GM19238 (cell line): ENCODE measurements around the gene CASTOR1.

Experiments used
- DNase-seq: peaks from one replicate; pipeline ENCODE4 v3.0.0; 2011; ENCODE audit warnings: low spot score; ENCODE audit not compliant: insufficient read length

Gene CASTOR1

DNA sequence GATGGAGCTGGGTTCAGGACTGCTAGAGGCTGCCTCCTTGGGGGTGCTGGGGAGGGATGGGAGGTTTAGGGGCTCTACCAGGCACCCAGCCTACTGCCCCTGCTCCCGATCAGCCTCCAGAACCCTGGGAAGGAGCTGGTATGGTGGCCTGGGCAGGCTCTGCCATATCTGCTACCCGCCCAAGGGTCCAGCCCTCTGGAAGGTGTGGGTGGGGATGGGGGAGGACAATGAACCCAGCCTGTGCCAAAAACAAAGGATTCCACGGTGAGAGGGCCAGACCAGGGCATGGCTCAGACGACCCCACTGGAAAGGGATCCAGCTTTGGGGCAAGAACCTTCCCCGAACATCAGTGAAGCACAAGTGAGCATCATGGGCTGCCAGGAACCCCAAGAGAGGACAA is 3.0 kb downstream of the CASTOR1 start:
- no peak for DNase-seq

DNA sequence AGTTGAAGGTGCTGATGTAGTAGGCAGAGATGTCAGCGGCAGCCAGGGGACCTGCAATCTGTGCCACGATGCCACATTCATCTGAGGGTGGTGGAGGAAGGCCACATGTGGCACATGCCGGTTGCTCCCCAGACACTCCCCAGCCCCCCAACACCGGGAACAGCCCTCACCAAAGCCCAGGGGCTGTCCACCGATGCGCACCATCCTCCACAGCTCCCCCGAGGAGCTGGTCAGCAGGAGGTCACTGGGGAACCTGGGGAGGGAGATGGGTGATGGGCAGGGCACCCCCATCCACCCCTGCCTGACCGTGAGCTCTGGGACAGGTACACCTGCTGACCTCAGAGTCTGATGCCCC is 3.5 kb downstream of the CASTOR1 start:
- no peak for DNase-seq

DNA sequence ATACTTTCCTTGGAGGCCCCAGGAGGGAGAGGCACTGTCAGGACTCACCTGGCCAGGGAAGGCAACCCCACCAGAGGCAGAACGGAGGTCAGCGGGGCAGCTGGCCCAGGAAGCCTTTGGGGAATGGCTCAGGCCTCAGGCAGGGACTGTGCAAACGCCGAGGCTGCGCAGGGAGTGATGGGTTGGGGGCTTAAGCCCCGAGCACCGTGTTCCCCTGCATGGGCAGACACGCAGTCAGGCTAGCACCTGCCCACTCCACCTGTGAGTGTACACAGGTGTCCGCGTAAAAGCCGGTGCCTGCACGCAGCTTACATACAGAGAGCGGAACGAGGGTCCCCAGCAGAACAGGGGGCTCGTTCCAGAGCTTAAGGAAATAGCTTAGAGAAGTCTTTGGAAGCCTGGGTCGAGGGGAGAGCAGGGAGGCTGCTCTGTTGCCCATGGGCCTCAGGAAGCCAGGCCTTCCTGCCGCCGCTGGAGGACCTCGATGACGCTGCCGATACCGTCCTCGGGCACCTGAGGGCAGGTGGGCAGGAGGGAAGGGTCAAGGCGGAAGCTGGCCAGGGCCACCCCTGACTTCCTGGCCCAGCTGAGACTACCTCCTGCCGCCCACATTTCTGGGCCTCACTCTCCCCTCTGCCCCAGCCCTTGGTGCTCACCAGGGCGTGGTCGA is 4.0 kb downstream of the CASTOR1 start:
- DNase-seq, result no peak

DNA sequence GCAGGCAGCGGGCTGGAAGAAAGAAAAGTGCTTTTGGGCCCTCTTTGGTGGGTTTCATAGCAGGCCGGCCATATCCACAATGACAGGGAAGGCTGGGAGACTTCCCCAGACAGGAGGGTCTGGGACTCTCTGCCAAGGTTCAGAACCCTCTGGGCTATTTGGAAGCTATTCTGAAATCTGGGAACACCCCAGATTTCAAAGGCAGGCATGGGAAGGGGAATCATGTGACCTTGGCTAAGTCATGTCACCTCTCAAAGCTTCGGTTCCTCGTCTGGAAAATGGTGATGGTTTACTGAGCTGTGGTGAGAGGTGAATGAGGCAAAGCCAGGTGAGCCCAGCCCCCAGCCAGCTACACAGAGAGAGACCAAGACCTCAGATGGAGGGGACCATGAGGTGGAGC is 4.6 kb downstream of the CASTOR1 start:
- no peak for DNase-seq

DNA sequence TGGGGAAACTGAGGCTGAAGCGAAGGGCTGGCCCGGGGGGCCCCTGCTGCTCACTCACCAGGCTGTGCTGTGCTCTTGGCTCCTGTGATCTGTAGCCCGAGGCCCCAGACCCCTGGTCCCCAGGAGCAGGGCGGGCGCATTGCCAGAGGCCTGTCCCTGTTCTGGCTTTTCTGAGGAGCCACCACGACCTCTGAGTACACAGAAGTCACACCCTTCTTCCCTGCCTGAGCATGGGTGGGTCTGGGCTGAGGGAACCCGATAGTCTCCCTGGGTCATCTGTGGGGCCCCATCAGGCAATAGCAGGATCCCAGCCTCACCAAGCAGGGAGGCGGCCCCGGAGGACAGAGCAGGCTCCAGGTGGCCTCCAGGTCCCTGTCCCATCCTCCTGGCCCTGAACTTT is 5.1 kb downstream of the CASTOR1 start:
- DNase-seq, result no peak

DNA sequence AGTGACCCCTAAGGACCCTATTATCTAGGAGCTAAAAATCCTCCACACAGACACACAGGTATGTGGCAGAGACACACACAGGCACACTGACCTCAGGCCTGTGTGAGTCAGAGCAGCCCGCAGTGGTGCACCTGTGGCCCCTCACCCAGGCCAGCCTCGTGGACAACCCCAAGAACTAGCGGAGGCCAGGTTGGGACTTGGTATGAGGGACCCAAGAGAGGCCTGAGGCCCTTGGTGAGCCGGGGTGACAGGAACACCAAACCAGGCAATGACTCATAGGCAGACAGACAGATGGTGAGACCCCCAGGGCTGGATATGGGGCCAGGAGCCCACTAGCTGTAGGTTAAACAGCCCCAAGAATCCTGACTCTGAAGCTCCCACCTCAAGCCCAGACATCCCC is 6.0 kb downstream of the CASTOR1 start:
- no peak for DNase-seq

DNA sequence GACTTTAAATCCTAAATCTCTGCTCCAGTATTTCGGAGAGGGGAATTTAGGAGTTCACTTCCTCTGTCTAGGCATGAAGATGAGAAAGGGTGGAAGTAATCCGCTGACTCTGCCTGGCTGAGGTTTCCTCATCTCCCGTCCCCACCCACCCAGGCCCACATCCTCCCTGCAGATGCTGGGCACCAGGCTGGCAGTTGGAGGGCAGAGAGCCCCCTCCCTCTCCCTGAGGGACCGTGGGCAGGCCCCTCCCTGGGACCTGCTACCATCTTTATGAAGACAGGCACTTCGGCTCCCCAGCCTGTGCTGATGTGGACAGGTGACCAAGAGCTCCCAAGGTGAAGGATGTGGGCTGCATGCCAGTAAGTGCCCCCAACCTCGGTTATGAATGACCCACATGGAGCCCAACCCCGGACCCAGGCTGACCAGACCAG is 6.7 kb downstream of the CASTOR1 start:
- DNase-seq, result no peak

DNA sequence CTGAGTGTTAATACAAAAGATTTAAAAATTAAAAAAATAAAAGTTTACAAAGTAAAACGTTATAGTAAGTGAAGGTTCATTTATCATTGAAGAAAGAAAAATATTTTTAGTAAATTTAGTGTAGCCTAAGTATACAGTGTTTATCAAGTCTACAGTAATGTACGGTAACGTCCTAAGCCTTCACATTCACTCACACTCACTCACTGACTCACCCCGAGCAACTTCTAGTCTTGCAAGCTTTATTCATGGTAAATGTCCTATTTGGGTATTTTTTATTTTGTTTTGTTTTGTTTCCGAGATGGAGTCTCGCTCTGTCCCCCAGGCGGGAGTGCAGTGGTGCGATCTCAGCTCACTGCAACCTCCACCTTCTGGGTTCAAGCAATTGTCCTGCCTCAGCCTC is 8.8 kb downstream of the CASTOR1 start:
- no peak for DNase-seq

DNA sequence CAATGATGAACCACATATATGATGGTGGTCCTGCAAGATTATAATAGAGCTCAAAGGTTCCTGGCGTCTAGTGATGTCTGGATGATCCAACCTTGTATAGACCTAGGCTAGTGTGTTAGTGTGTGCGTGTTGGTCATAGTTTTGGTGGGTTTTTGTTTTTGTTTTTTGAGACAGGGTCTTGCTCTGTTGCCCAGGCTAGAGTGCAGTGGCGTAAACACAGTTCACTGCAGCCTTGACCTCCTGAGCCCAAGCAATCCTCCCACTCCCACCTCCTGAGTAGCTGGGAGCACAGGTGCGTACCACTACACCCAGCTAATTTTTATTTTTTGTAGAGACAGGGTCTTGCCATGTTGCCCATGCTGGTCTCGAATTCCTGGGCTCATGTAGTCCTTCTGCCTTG is 9.4 kb downstream of the CASTOR1 start:
- no peak for DNase-seq

DNA sequence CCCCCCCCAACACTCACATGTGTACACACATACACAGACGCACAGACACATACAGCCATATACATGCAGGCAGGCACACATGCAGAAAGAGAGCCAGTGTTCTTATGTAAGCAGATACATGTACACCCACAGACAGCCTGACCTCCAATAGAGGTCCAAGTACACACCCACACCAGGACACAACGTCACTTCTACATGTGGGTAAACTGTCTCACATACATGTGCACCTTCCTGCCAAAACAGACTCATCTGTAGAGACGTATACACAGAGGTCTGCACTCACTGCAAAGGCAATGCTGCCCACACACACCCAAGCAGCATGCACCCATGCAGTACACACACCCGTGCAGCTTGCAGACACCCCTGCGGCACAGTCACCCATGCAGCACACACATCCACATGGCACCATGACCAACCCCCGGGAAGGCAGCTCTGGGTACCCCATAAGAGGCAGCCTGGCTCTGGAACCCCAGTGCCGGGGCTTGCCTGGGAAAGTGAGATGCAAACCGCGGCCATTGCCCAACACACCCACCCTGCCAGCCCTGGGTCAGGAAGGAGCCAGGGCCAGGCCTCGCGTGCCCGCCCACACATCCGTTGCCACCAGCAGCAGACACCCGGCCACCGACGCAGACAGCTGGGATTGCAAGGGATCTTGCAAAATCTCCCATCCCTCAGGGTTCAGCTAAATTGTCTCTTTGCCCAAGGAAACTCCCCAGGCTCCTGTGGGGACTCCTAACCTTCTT is 10.1 kb downstream of the CASTOR1 start:
- no peak for DNase-seq

DNA sequence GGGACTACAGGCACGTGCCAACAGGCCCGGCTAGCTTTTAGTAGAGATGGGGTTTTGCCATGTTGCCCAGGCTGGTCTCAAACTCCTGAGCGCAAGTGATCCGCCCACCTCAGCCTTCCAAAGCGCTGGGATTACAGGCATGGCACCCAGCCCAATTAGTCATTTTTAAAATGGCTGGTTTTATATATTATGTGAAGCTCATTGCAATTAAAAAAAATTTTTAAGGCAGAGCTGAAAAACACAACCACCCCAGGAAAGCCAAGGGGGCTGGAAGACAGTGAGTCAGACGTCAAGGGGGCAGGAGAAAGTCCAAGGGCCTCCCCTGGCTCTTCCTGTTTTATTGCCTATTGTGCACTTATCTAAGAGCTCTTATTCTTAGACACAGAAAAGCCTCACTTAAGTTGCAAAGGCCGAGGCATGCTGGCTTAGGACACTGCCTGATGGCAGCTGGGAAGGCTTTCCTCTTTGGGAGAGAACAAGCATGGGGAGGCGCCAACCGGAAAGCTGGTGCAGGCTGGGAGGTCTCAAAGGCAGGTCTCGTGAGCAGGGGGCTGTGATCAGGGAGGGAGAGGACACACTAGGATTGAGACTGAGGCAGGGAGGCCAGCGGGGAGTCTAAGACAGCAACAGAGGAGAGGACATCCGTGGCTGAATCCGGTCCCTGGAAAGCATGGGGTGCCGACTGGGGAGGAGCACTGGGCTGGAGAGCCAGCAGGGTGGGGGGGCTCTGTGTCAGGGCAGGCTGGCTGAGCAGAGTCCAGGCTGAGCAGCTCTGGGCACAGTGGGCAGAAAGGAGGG is 11.6 kb downstream of the CASTOR1 start:
- no peak for DNase-seq

DNA sequence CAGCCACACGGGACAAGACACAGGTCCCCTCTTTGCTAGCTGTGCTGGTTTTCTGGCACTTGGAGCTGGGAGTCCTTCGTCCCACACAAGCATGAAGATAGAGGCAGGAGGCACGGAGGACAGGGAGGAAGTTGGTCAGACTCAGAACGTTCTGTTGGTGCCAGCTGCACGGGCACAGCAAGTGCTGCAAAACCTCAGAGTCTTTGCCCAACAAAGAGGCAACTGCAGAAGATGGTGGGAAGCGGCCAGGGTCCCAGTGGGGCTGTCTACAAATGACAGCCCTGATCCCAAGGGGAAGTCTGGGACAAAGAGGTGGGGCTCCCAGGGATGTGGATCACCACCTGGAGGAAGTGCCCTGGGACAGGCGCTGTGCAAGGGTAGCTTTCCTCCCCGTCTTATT is 13.3 kb downstream of the CASTOR1 start:
- DNase-seq, result no peak

DNA sequence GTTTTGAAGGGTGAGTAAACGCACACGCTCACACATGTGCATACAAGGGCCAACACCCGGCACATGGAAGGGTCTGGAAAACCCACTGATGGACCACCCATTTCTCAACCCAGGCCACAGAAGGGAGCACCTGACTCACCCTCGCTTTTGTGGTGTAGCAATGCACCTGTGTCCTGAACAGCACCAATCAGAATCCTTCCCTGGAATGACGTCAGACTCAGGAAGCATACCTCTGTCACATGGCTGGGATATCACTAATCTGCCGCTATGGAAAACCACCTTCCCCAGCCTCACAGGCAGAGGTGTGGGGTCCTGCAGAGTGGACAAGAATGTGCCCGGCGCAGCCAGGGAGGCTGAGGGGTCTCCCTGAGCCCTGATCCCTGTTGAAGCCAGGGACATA is 13.7 kb downstream of the CASTOR1 start:
- DNase-seq, result no peak

DNA sequence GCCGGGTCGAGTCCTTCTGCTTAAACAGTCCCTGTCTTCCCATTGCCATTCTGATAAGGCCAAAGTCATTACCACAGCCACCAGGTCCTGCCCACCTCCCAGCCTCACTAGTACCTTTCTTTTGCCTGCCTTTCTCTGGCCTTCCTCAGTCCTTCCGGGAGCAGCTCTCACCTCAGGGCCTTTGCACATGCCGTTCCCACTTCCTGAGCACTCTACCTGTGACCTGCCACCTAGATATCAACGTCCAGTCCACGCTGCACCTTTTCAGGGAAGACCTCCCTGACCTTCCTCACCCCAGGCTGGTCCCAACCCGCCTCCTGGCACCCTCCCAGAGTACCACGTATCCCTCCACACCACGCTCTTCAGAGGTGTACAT is 14.9 kb downstream of the CASTOR1 start:
- DNase-seq, result no peak

DNA sequence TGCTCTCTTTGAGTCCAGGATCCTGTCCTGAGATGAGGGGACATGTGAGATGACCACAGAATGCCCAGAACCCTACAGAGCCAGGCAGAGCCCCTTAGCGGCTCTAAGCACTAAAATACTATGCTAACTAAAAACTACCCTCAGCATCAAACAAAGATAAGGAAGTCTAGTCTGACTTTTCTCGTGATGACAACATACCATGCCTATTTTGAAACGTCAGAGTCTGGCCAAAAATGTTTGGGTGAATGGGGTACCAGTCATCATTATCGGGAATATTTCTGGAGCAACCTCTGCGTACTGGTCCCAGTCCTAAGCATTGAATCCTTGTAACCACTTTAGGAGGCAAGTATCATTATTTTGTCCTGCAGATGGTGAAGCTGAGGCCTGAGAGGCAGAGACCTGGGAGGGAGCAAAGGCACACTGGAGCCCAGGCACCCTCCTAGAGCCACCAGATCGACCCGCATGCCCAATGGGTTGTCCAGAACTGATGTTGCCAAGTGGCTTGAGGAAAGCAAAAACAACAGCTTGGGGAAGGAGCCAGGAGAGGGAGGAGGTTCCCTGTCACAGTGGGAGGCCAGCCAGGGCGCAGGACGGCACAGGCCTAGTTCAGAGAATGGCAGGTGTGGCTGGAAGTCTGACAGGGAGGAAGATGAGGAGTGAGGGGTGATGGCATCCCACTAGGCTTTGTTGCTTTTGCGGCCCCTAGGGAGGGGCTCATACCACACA is 15.4 kb downstream of the CASTOR1 start:
- no peak for DNase-seq

DNA sequence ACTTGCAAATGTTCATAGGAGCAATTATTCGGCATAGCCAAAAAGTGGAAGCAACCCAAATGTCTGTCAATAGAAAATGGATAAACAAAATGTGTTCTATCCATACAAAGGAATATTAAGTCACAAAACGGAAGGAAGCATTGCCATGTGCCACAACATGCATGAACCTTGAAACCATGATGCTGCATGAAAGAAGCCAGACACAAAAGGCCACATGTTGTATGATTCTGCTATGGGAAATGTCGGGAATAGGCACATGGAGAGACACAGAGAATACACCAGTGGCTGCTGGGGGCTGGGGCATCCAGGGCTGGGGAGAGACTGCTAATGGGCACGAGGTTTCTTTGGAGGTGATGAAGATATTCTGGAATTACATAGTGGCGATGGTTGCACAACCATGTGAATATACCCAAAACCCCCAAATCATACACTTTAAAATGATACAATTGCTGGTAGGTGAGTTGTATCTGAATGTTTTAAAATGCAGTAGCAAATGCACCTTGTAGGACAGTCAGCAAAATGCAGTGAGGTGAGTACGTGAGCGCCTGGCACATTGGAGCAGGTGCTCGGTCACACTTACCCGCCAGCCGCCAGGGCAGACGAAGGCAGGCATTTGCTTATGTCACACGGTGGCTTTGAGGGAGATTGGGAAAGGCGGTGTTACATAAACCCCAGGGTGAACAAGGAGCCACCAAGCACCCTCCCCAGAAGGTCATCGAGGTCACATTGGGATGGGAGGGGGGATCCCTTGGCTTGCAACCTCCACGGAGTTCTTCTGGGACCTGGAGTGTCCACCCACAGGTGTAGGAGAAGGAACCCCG is 16.3 kb downstream of the CASTOR1 start:
- no peak for DNase-seq

DNA sequence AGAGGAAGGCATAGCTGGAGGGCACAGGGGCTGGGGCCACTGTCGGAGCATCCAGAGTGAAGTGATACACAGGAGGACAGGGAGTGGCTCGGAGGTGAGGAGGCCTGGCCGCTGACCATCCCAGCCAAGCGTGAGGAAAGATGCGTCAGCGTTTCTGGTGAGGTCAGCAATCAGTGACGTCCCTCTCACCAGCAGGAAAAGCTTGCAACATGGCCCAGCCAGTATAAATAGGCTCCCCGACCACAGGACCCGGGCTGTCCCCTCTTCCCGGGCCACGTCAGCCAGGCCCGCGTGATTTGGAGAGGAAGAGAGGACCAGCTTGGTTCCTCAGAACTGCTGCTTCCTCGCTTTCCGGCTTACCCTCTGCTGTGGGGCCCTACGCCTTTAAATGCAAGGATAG is 18.5 kb downstream of the CASTOR1 start:
- DNase-seq, result no peak

DNA sequence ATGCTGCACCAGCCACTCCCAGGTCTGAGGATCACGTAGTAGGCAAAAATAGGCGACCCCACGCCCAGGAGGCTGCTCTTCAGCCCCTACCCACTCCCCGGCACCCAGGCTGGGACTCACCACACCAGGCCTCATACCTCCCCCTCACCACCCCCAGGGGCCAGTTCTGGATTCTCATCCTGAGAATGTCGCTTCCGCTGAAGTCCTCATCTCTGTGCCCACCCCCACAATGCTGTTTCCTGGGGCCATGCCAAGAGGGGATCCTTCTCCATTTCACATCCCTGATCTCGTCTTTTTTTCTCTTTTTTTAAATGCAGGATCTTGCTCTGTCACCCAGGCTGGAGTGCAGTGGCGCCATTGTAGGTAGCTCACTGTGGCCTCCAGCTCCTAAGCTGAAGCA is 21.0 kb downstream of the CASTOR1 start:
- no peak for DNase-seq

DNA sequence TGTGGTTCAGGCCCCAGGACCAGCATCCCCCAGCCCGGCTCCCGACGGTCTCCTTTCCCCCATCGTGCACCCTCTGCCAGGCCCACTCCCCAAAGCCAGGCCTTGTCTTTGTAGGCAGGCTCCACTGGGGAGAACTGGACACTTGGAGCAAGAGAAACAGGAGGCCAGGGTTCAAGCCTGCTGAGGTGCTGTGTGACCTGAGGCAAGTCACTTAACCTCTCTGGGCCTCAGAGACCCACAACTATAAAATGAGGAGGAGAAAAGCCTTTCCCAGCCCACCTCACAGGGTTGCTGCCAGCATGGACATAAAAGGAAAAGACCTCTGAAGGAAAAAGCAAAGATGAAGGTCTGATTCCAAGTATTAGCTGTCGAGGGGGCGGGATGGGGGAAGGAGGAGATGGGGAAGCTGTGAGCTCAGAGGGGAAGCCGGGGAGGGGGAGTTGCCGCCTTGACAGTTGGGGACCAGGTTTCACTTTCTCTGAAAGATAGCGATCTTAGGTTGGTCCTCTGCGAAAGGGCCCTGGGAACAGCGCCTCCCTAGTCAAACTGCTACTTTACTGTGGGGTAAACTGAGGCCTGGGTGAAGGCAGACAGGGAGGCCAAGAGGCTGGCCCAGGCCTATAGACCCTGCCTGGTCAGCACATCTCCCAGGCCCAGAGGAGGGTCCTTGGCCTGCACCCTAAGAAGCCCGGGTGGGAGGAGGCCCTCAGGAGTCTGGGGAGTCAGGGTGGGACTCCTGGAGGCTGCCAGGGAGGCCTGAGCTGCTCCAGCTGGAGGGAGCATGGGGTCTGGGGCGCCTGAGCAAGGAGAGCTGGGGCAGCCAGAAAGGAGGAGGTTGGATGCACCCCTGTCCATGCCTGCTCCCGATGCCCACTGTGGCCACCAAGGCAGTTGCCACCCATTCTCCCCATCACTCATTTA is 21.7 kb downstream of the CASTOR1 start:
- DNase-seq, result no peak
